ENCODE data around the gene NABP1.

The NABP1 gene

GRCh38 chr2:191719261-191719660, 41.3 kb downstream of the NABP1 start:
- Histone ChIP-seq H3K9me3 (ENCODE audit: insufficient read depth, low read depth, low read length) (no peaks in the 10 kb centered on the region), H3K36me3 (ENCODE audit: insufficient read depth, low read depth, low read length) (no peaks in the 10 kb centered on the region), H3K27ac (ENCODE audit: low read length) (no peak overlapping the region), H3K4me3 (ENCODE audit: low read length) (no peak overlapping the region), H3K4me1 (ENCODE audit: insufficient read depth, low read length) (peaks cover 3% of the 10 kb centered on the region; the same call in 1 of the 2 replicates), H3K27me3 (ENCODE audit: insufficient read depth, low read length) (no peaks in the 10 kb centered on the region), H3K9ac (ENCODE audit: low read depth, low read length) (no peak overlapping the region)

- H3K9me3 ChIP-seq (ENCODE audit: insufficient read depth, low read depth, low read length), result no peaks in the 10 kb centered on the region
- H3K27me3 ChIP-seq (ENCODE audit: insufficient read depth, low read length), result no peaks in the 10 kb centered on the region
- H3K4me1 ChIP-seq (ENCODE audit: insufficient read depth, low read length), result peaks cover 3% of the 10 kb centered on the region; the same call in 1 of the 2 replicates
- H3K27ac ChIP-seq (ENCODE audit: low read length), result no peak overlapping the region
- H3K9ac ChIP-seq (ENCODE audit: low read depth, low read length), result no peak overlapping the region
- H3K36me3 ChIP-seq (ENCODE audit: insufficient read depth, low read depth, low read length), result no peaks in the 10 kb centered on the region
- no peak overlapping the region for H3K4me3 ChIP-seq (ENCODE audit: low read length)
Measured at GRCh38 chr2:191719938-191720337, 42.0 kb downstream of the NABP1 start.

GRCh38 chr2:191721331-191721730, 43.4 kb downstream of the NABP1 start:
- H3K36me3 ChIP-seq (ENCODE audit: insufficient read depth, low read depth, low read length), result no peaks in the 10 kb centered on the region
- H3K27ac ChIP-seq (ENCODE audit: low read length), result no peak overlapping the region
- H3K9ac ChIP-seq (ENCODE audit: low read depth, low read length), result no peak overlapping the region
- no peak overlapping the region for H3K4me3 ChIP-seq (ENCODE audit: low read length)
- H3K27me3 ChIP-seq (ENCODE audit: insufficient read depth, low read length), result no peaks in the 10 kb centered on the region
- H3K4me1 ChIP-seq (ENCODE audit: insufficient read depth, low read length), result peaks cover 3% of the 10 kb centered on the region; the same call in 1 of the 2 replicates
- H3K9me3 ChIP-seq (ENCODE audit: insufficient read depth, low read depth, low read length), result no peaks in the 10 kb centered on the region

GRCh38 chr2:191724015-191724414, 46.1 kb downstream of the NABP1 start:
- Histone ChIP-seq H3K27me3 (ENCODE audit: insufficient read depth, low read length) (no peaks in the 10 kb centered on the region), H3K4me3 (ENCODE audit: low read length) (no peak overlapping the region), H3K27ac (ENCODE audit: low read length) (no peak overlapping the region)

GRCh38 chr2:191728750-191729624, 51.1 kb downstream of the NABP1 start:
- H3K27me3 ChIP-seq (ENCODE audit: insufficient read depth, low read length), result no peaks in the 10 kb centered on the region
- H3K4me1 ChIP-seq (ENCODE audit: insufficient read depth, low read length), result peaks cover 4% of the 10 kb centered on the region; the same call in 1 of the 2 replicates
- no peak overlapping the region for H3K27ac ChIP-seq (ENCODE audit: low read length)
- no peak overlapping the region for H3K4me3 ChIP-seq (ENCODE audit: low read length)
- H3K36me3 ChIP-seq (ENCODE audit: insufficient read depth, low read depth, low read length), result no peaks in the 10 kb centered on the region
- H3K9ac ChIP-seq (ENCODE audit: low read depth, low read length), result no peak overlapping the region
- H3K9me3 ChIP-seq (ENCODE audit: insufficient read depth, low read depth, low read length), result no peaks in the 10 kb centered on the region

More at GRCh38 chr2:191724015-191724414, 46.1 kb downstream of the NABP1 start:
- Histone ChIP-seq H3K9ac (ENCODE audit: low read depth, low read length) (no peak overlapping the region), H3K9me3 (ENCODE audit: insufficient read depth, low read depth, low read length) (no peaks in the 10 kb centered on the region), H3K4me1 (ENCODE audit: insufficient read depth, low read length) (peaks cover 3% of the 10 kb centered on the region; the same call in 1 of the 2 replicates), H3K36me3 (ENCODE audit: insufficient read depth, low read depth, low read length) (no peaks in the 10 kb centered on the region)

- H3K9me3 ChIP-seq (ENCODE audit: insufficient read depth, low read depth, low read length), result no peaks in the 10 kb centered on the region
- H3K27ac ChIP-seq (ENCODE audit: low read length), result no peak overlapping the region
- H3K9ac ChIP-seq (ENCODE audit: low read depth, low read length), result no peak overlapping the region
- H3K4me3 ChIP-seq (ENCODE audit: low read length), result no peak overlapping the region
- peaks cover 4% of the 10 kb centered on the region; the same call in 1 of the 2 replicates for H3K4me1 ChIP-seq (ENCODE audit: insufficient read depth, low read length)
- H3K36me3 ChIP-seq (ENCODE audit: insufficient read depth, low read depth, low read length), result no peaks in the 10 kb centered on the region
- H3K27me3 ChIP-seq (ENCODE audit: insufficient read depth, low read length), result no peaks in the 10 kb centered on the region
Measured at GRCh38 chr2:191730263-191730662, 52.3 kb downstream of the NABP1 start.
